Stimulated activated CD8-positive, alpha-beta memory T cell treated with anti-CD3 and anti-CD28 coated beads, Interleukin-15, amount 100 ng/mL, for 48 hours (primary cell): ENCODE results near the gene CADM1.

ENCODE experiments used
- DNase-seq, 2 donors: peaks; one replicate each; pipeline ENCODE4 v3.0.0-alpha.2; 2020; ENCODE audit warnings: low read depth in 2 of 2

CADM1 gene

GRCh38 chr11:115208808-115209259 lies 295.4 kb downstream of the CADM1 start:
- DNase-seq, result no peak

GRCh38 chr11:115207916-115208315 lies 296.3 kb downstream of the CADM1 start:
- no peak for DNase-seq

GRCh38 chr11:115207166-115207591 lies 297.0 kb downstream of the CADM1 start:
- no peak for DNase-seq

- DNase-seq, result no peak
Observed at GRCh38 chr11:115206365-115207022, 297.7 kb downstream of the CADM1 start.

GRCh38 chr11:115202900-115203552 lies 301.2 kb downstream of the CADM1 start:
- DNase-seq, result no peak

GRCh38 chr11:115202074-115202473 lies 302.1 kb downstream of the CADM1 start:
- DNase-seq, result no peak

- no peak for DNase-seq
Observed at GRCh38 chr11:115201111-115201792, 303.0 kb downstream of the CADM1 start.

- no peak for DNase-seq
Observed at GRCh38 chr11:115199481-115200069, 304.6 kb downstream of the CADM1 start.

GRCh38 chr11:115198321-115198741 lies 305.9 kb downstream of the CADM1 start:
- DNase-seq, result no peak

- no peak for DNase-seq
Observed at GRCh38 chr11:115197433-115197832, 306.8 kb downstream of the CADM1 start.

- DNase-seq, result no peak
Observed at GRCh38 chr11:115197031-115197430, 307.2 kb downstream of the CADM1 start.

GRCh38 chr11:115194802-115195110 lies 309.5 kb downstream of the CADM1 start:
- no peak for DNase-seq

- no peak for DNase-seq
Observed at GRCh38 chr11:115193914-115194801, 310.1 kb downstream of the CADM1 start.

GRCh38 chr11:115191761-115192160 lies 312.5 kb downstream of the CADM1 start:
- no peak for DNase-seq

- DNase-seq, result no peak
Observed at GRCh38 chr11:115190196-115190595, 314.0 kb downstream of the CADM1 start.

GRCh38 chr11:115188898-115189278 lies 315.3 kb downstream of the CADM1 start:
- DNase-seq, result no peak

GRCh38 chr11:115188188-115188897 lies 315.9 kb downstream of the CADM1 start:
- DNase-seq, result no peak

- no peak for DNase-seq
Observed at GRCh38 chr11:115185931-115186330, 318.3 kb downstream of the CADM1 start.

GRCh38 chr11:115185507-115185906 lies 318.7 kb downstream of the CADM1 start:
- no peak for DNase-seq

- no peak for DNase-seq
Observed at GRCh38 chr11:115184901-115185300, 319.3 kb downstream of the CADM1 start.

- no peak for DNase-seq
Observed at GRCh38 chr11:115183830-115184229, 320.4 kb downstream of the CADM1 start.
